Right atrium auricular region (tissue), 2 donors: Measurements from ENCODE around the gene URB1. TPM values are rescaled to one million over a fixed set of nuclear protein-coding genes. Genes with fewer than 3 reads are reported as not detected.
A peak's percentile ranks its signal among the peaks of the same experiment; 100 is the strongest.

Experiments
- DNase-seq: peaks from one replicate; pipeline ENCODE4 v3.0.0-alpha.2; 2019; ENCODE audit warnings: low spot score
- H3K27ac ChIP-seq, 2 donors: fragments of 200-600 bp; sonication (generic); 1 replicate in 1 of 2; 2 replicates in 1 of 2; pipeline ENCODE4 v1.5.1; 2016 to 2019
- H3K27me3 ChIP-seq, 2 donors: fragments of 200-600 bp; sonication (generic); one replicate each; pipeline versions ENCODE4 v1.5.1 to v1.6.0; 2017 to 2019
- H3K36me3 ChIP-seq: fragments of 200-600 bp; sonication (generic); one replicate; pipeline ENCODE4 v1.5.1; 2016
- H3K4me1 ChIP-seq, 2 donors: fragments of 200-600 bp; sonication (generic); one replicate each; pipeline versions ENCODE4 v1.5.1 to v1.6.0; 2017 to 2019
- H3K4me3 ChIP-seq, 2 donors: fragments of 200-600 bp; sonication (generic); 1 replicate in 1 of 2; 2 replicates in 1 of 2; pipeline ENCODE4 v1.5.1; 2017 to 2019; ENCODE audit warnings: mild to moderate bottlenecking in 1 of 2, moderate library complexity in 1 of 2
- H3K9me3 ChIP-seq, 2 donors: fragments of 200-600 bp; sonication (generic); one replicate each; pipeline ENCODE4 v1.5.1; 2019
- total RNA-seq, 2 donors: library from RNA; depleted of rRNA; stranded (reverse); fragments of >200 nt; gene quantifications; one replicate each; pipeline ENCODE4 v1.1.0, GENCODE V29; 2016
- TF ChIP-seq, protein P1 (sequence below), 2 donors: fragments of 200-600 bp; sonication (generic); IDR thresholded peaks; one replicate each; pipeline ENCODE4 v1.5.1; 2019; ENCODE audit warnings: antibody characterized with exemption in 2 of 2

The URB1 gene
- total RNA-seq, 2 donors from 2014 or later = 8.6 to 12.2 TPM

DNA sequence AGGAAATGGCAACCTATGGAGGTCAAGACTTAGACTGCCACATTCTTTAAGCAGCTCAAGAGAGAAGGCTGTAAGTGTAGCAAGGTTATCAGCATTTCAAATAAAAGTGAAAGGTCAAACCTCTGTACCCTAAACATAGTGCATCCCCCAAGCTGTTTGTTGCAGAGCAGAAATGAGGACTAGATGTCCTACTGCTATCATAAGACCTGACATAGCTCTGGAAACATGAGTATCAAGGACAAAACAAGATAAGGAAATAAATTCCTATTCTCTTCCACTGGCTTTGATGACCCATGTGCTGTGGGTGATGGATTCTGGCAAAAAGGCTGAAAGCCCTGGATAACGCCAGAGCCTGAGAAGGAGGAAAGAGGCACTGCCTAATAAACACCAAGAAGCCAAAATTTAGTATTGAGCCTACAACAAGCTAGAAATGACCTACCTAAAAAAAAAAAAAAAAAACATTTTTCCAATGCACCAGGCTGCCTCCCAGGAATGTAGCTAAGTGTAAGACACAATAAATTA, 35.9 kb downstream of the URB1 start:
- no peaks in the 10 kb centered on the region for H3K9me3 ChIP-seq
- no peaks in the 10 kb centered on the region for H3K4me1 ChIP-seq
- H3K27me3 ChIP-seq = no peaks in the 10 kb centered on the region
- TF ChIP-seq, protein P1, sequence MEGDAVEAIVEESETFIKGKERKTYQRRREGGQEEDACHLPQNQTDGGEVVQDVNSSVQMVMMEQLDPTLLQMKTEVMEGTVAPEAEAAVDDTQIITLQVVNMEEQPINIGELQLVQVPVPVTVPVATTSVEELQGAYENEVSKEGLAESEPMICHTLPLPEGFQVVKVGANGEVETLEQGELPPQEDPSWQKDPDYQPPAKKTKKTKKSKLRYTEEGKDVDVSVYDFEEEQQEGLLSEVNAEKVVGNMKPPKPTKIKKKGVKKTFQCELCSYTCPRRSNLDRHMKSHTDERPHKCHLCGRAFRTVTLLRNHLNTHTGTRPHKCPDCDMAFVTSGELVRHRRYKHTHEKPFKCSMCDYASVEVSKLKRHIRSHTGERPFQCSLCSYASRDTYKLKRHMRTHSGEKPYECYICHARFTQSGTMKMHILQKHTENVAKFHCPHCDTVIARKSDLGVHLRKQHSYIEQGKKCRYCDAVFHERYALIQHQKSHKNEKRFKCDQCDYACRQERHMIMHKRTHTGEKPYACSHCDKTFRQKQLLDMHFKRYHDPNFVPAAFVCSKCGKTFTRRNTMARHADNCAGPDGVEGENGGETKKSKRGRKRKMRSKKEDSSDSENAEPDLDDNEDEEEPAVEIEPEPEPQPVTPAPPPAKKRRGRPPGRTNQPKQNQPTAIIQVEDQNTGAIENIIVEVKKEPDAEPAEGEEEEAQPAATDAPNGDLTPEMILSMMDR (IDR thresholded peaks at IDR 0.05) = no peak
- no peak for DNase-seq
- peak overlapping the region; percentile 49 to 62 for H3K27ac ChIP-seq
- peaks cover 92% of the 10 kb centered on the region for H3K36me3 ChIP-seq
- no peak overlapping the region for H3K4me3 ChIP-seq

DNA sequence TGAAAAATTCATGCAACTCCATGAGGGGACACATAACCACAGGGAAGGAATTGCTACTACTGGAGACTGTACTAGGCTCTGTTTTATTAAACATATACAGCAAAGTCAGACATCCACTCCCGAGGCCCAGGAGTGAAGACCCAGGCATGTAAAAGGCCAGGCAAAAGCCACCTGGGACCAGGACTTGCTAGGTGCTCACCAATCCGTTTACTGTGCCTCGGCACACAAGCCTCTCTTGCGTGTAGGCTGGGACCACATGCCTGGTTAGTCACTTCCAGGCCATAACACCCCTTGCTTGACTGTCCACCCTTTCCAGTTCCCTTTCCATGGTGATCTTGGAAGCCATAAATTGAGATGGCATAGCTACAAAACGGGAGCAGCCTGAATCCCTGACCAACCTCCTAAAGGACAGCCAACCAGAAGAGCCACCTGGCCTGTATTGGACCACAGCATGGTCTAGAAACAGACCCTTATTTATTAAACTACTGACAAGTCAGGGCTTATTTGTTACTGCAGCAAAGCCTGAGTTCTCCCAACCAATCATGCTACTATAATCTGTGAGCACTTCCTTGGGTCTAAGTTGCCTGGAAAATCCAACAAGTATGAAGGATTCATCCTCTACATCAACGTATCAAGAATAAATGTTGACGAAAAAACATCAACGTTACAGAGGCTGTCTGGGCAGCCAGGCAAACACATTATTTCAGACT, 39.7 kb downstream of the URB1 start:
- no peak overlapping the region for H3K27ac ChIP-seq
- DNase-seq = no peak
- H3K4me3 ChIP-seq = no peak overlapping the region
- TF ChIP-seq, protein P1 (IDR thresholded peaks at IDR 0.05) = no peak
- H3K9me3 ChIP-seq = no peaks in the 10 kb centered on the region
- peaks cover 92% of the 10 kb centered on the region for H3K36me3 ChIP-seq
- no peaks in the 10 kb centered on the region for H3K4me1 ChIP-seq
- no peaks in the 10 kb centered on the region for H3K27me3 ChIP-seq

DNA sequence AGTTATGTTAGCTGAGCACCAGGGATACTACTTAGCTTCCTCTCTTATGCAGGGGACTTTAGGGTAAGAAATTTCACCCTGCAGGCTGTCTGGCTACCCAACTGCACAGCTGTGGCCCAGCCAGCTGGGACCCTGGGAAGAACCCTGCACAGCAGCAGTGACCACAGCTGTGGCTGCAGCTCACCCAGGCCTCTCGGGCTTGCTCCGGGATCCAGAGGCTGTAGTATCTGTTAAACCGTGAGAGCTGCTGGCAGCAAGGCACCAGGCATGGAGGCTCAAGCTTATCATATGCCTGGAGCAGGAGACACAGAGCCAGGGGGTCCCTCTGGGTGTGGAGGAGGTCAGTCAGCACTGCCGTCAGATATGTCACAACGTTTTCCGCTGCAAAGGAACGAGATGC, 40.3 kb downstream of the URB1 start:
- TF ChIP-seq, protein P1 (IDR thresholded peaks at IDR 0.05) = no peak
- H3K4me1 ChIP-seq = no peaks in the 10 kb centered on the region

DNA sequence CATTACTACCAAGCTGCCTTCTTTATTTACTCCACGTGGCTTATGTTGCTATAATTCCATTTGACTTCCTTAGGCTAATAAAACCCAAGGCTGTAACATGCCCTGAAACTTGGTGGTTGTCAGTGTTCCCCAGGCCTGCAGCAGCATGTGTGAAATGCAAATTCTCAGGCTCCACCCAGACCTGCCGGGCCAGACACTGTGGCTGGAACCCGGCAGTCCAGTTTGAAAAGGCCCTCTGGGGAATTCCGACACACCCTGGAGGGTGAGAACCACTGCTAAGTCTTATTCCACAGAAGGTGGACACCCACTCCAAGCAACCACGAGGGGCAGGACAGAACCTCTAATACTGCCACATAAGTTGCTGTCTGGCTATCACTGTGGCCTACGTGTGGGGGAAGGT, 41.4 kb downstream of the URB1 start:
- no peaks in the 10 kb centered on the region for H3K4me1 ChIP-seq
- TF ChIP-seq, protein P1 (IDR thresholded peaks at IDR 0.05) = no peak
- H3K4me3 ChIP-seq = no peak overlapping the region
- H3K27ac ChIP-seq = no peak overlapping the region
- DNase-seq = peak; percentile 32
- H3K27me3 ChIP-seq = no peaks in the 10 kb centered on the region
- peaks cover 100% of the 10 kb centered on the region for H3K36me3 ChIP-seq
- H3K9me3 ChIP-seq = no peaks in the 10 kb centered on the region

More for the DNA sequence above, 40.3 kb downstream of the URB1 start:
- H3K4me3 ChIP-seq = no peak overlapping the region
- no peaks in the 10 kb centered on the region for H3K9me3 ChIP-seq
- no peak for DNase-seq
- H3K36me3 ChIP-seq = peaks cover 93% of the 10 kb centered on the region
- no peaks in the 10 kb centered on the region for H3K27me3 ChIP-seq
- H3K27ac ChIP-seq = no peak overlapping the region

DNA sequence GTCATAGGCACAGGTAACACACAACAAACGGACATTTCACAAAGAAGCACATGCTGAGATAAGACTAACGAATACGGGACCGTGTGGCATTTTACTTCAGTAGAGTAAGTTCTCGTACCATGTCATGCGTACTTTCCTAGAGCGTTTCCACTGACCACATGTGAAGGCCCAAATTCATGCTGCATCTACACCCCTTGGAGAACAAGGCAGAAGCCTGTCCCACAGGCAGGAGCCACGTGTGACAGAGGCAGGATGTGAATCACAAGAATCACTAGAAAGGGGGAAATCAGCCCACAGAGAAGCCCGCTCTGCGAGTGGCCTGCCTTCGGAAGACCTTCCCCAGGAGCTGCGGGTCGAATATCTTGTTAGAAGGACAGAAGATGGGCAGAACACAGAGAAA, 41.8 kb downstream of the URB1 start:
- Histone ChIP-seq H3K9me3 (no peaks in the 10 kb centered on the region), H3K4me1 (no peaks in the 10 kb centered on the region), H3K27ac (no peak overlapping the region), H3K4me3 (no peak overlapping the region), H3K27me3 (no peaks in the 10 kb centered on the region), H3K36me3 (peaks cover 100% of the 10 kb centered on the region)
- no peak for DNase-seq
- TF ChIP-seq, protein P1 (IDR thresholded peaks at IDR 0.05) = no peak
